H9 (cell line): ENCODE measurements around the gene PDIA3. TPM values are rescaled to one million over a fixed set of nuclear protein-coding genes. Genes with fewer than 3 reads are reported as not detected.

Source experiments
- DNase-seq: peaks from one replicate; pipeline ENCODE4 v3.0.0-alpha.2; 2017
- H2AFZ ChIP-seq: one replicate; pipeline ENCODE4 v1.6.1; 2013; ENCODE audit warnings: mild to moderate bottlenecking, low read length, control low read depth, moderate library complexity
- H2AK5ac ChIP-seq: 2 replicates; pipeline ENCODE4 v1.6.1; 2013; ENCODE audit warnings: low read length, control low read depth, mixed read lengths; ENCODE audit not compliant: insufficient read length
- H2BK120ac ChIP-seq: one replicate; pipeline ENCODE4 v1.6.1; 2013; ENCODE audit warnings: low read depth, mild to moderate bottlenecking, low read length, control low read depth, inconsistent platforms; ENCODE audit not compliant: poor library complexity, severe bottlenecking
- H2BK12ac ChIP-seq: 2 replicates; pipeline ENCODE4 v1.6.1; 2013; ENCODE audit warnings: low read length, control low read depth, mixed read lengths, low read depth; ENCODE audit not compliant: insufficient read length
- H2BK15ac ChIP-seq: 2 replicates; pipeline ENCODE4 v1.6.1; 2013; ENCODE audit warnings: low read depth, low read length, control low read depth
- H2BK20ac ChIP-seq: one replicate; pipeline ENCODE4 v1.6.1; 2013; ENCODE audit warnings: low read depth, mild to moderate bottlenecking, low read length, control low read depth, inconsistent platforms; ENCODE audit not compliant: poor library complexity, severe bottlenecking
- H2BK5ac ChIP-seq: 2 replicates; pipeline ENCODE4 v1.6.1; 2013; ENCODE audit warnings: low read length, control low read depth, mixed read lengths; ENCODE audit not compliant: insufficient read length
- H3K14ac ChIP-seq: 2 replicates; pipeline ENCODE4 v1.6.1; 2013; ENCODE audit warnings: low read length, control low read depth; ENCODE audit not compliant: insufficient read depth
- H3K18ac ChIP-seq: 2 replicates; pipeline ENCODE4 v1.6.1; 2013; ENCODE audit warnings: low read depth, mild to moderate bottlenecking, mixed read lengths, low read length, control low read depth; ENCODE audit not compliant: insufficient read length
- H3K23ac ChIP-seq: 2 replicates; pipeline ENCODE4 v1.6.1; 2013; ENCODE audit warnings: low read length, control low read depth, mixed read lengths, low read depth; ENCODE audit not compliant: insufficient read length
- H3K23me2 ChIP-seq: 2 replicates; pipeline ENCODE4 v1.6.1; 2013; ENCODE audit warnings: low read depth, mild to moderate bottlenecking, mixed read lengths, low read length, control low read depth; ENCODE audit not compliant: insufficient read length, poor library complexity, severe bottlenecking
- H3K27ac ChIP-seq: 2 replicates; pipeline ENCODE4 v1.5.1; 2013; ENCODE audit warnings: low read length, control low read depth, mixed read lengths, low read depth; ENCODE audit not compliant: insufficient read length
- H3K27me3 ChIP-seq: 2 replicates; pipeline ENCODE4 v1.6.1; 2013; ENCODE audit warnings: low read length, control low read depth, inconsistent platforms; ENCODE audit not compliant: insufficient read depth
- H3K4ac ChIP-seq: 2 replicates; pipeline ENCODE4 v1.6.1; 2013; ENCODE audit warnings: low read depth, mild to moderate bottlenecking, control low read depth, inconsistent platforms, low read length, moderate library complexity
- H3K4me1 ChIP-seq: 2 replicates; pipeline ENCODE4 v1.6.1; 2013; ENCODE audit warnings: low read length, control low read depth, inconsistent platforms; ENCODE audit not compliant: insufficient read depth
- H3K4me2 ChIP-seq: 2 replicates; pipeline ENCODE4 v1.6.1; 2013; ENCODE audit warnings: low read length, control low read depth, mixed read lengths; ENCODE audit not compliant: insufficient read length, insufficient read depth
- H3K56ac ChIP-seq: 2 replicates; pipeline ENCODE4 v1.6.1; 2013; ENCODE audit warnings: low read depth, mild to moderate bottlenecking, mixed read lengths, low read length, control low read depth; ENCODE audit not compliant: insufficient read length
- H3K79me1 ChIP-seq: 2 replicates; pipeline ENCODE4 v1.6.1; 2013; ENCODE audit warnings: low read depth, mild to moderate bottlenecking, moderate library complexity, low read length, control low read depth, inconsistent platforms; ENCODE audit not compliant: insufficient read depth, poor library complexity, severe bottlenecking
- H3K79me2 ChIP-seq: 2 replicates; pipeline ENCODE4 v1.6.1; 2013; ENCODE audit warnings: low read length, control low read depth, inconsistent platforms; ENCODE audit not compliant: insufficient read depth
- H3K9ac ChIP-seq: 2 replicates; pipeline ENCODE4 v1.6.1; 2013; ENCODE audit warnings: low read length, control low read depth, mixed read lengths; ENCODE audit not compliant: insufficient read length; ENCODE audit errors: extremely low read depth
- H3K9me3 ChIP-seq: one replicate; pipeline ENCODE4 v1.6.1; 2013; ENCODE audit warnings: low read depth, low read length, inconsistent platforms; ENCODE audit not compliant: control insufficient read depth
- H3T11ph ChIP-seq: one replicate; pipeline ENCODE4 v1.6.1; 2013; ENCODE audit warnings: mild to moderate bottlenecking, low read length, control low read depth, inconsistent platforms
- H4K20me1 ChIP-seq: one replicate; pipeline ENCODE4 v1.6.1; 2013; ENCODE audit not compliant: control insufficient read depth, insufficient read length, insufficient read depth
- H4K5ac ChIP-seq: 2 replicates; pipeline ENCODE4 v1.6.1; 2013; ENCODE audit warnings: low read depth, mild to moderate bottlenecking, mixed read lengths, low read length, control low read depth; ENCODE audit not compliant: insufficient read length
- H4K8ac ChIP-seq: replicated peaks from 2 replicates; pipeline ENCODE4 v1.6.1; 2013; ENCODE audit warnings: low read length, control low read depth, mixed read lengths, low read depth; ENCODE audit not compliant: insufficient read length
- H4K91ac ChIP-seq: 2 replicates; pipeline ENCODE4 v1.6.1; 2013; ENCODE audit warnings: low read depth, mild to moderate bottlenecking, moderate library complexity, mixed read lengths, low read length, control low read depth; ENCODE audit not compliant: insufficient read length
- H3K27ac Mint-ChIP-seq, 3 experiments: 2 replicates in 2 of 3; 3 replicates in 1 of 3; pipeline ENCODE4 v1.8.0; 2020 to 2021; ENCODE audit warnings: mixed read lengths in 3 of 3, mild to moderate bottlenecking in 1 of 3, moderate library complexity in 1 of 3
- H3K27me3 Mint-ChIP-seq: 2 replicates; pipeline ENCODE4 v1.8.0; 2021; ENCODE audit warnings: low read depth, mild to moderate bottlenecking, moderate library complexity, mixed read lengths
- H3K36me3 Mint-ChIP-seq, 3 experiments: 2 replicates in 2 of 3; 3 replicates in 1 of 3; pipeline ENCODE4 v1.8.0; 2020 to 2021; ENCODE audit warnings: low read depth in 3 of 3, mixed read lengths in 3 of 3; ENCODE audit not compliant: insufficient read depth in 1 of 3
- H3K4me1 Mint-ChIP-seq, 2 experiments: 2 replicates each; pipeline ENCODE4 v1.8.0; 2020; ENCODE audit warnings: mixed read lengths in 2 of 2
- H3K4me3 Mint-ChIP-seq, 2 experiments: 2 replicates in 1 of 2; 3 replicates in 1 of 2; pipeline ENCODE4 v1.8.0; 2020 to 2021; ENCODE audit warnings: mild to moderate bottlenecking in 2 of 2, mixed read lengths in 2 of 2, moderate library complexity in 1 of 2
- H3K9me3 Mint-ChIP-seq, 2 experiments: 2 replicates in 1 of 2; 3 replicates in 1 of 2; pipeline ENCODE4 v1.8.0; 2020; ENCODE audit warnings: mild to moderate bottlenecking in 2 of 2, mixed read lengths in 2 of 2, moderate library complexity in 1 of 2
- WGBS: extraction: QIAGEN DNeasy Blood & Tissue Kit; methylation state at CpG from one replicate; pipeline ENCODE4 v1.1.7; 2013; ENCODE audit warnings: missing lambda C conversion rate, low lambda C conversion rate, mixed read lengths; ENCODE audit not compliant: insufficient read length; ENCODE audit errors: extremely low coverage; 5-methylcytosine and 5-hydroxymethylcytosine counted together
- total RNA-seq: library from RNA; stranded (reverse); gene quantifications from 2 replicates; pipeline ENCODE4 v1.2.1, GENCODE V29; 2021
- TF ChIP-seq, protein P1 (sequence below): fragments of 200-600 bp; sonication (generic); conservative IDR thresholded peaks from 3 replicates; pipeline ENCODE4 v1.8.0; 2021; ENCODE audit warnings: antibody characterized with exemption, mild to moderate bottlenecking

PDIA3 gene
- total RNA-seq, 1 experiment from 2014 or later = 524 TPM

DNA sequence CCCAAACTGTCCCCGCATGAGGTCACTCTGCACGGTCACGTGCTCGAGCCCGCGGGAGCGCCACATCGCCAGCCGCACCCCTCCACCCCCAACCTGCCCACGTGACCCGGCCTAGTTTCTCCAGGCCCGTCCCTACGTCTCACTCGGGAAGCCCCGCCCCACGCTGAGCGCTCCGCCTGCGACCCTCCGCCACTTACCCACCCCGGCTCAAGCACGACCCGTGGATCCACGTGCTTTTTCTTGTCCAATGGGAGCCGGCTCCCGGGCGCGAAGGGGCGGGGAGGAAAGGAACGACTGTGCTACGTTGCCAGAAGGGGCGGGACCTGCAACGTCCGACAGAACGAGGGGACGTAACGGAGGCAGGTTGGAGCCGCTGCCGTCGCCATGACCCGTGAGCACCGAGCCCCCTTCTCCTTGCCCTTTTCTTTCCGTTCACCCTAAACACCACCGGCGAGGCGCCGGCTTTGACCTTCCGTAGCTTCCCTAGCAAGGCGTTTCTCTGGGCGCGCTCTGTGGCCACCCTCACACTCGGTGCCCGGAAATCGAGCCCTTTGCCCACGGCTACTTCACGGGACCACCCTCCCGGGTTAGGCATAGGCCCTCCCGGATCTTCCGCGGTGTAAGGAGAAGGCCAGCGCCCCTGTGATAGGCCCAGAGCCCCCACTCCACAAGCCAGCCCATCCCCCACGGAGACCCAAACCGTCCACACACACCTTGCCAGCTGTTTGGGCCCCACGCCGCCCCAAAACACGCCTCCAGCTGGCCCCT, 45.9 kb downstream of the PDIA3 start, which contains the start of gene SERF2:
TSS of gene SERF2 (plus strand) at position 328 of the 768 bp plus-strand sequence. CDS start at position 385, 57 bp downstream.
- Histone ChIP-seq H4K5ac (no peak within 1 kb of the TSS), H3K4me2 (peak within 1 kb of the TSS; percentile 94), H3K9ac (peak within 1 kb of the TSS; percentile 96), H4K91ac (peak within 1 kb of the TSS; percentile 73), H2AK5ac (no peak within 1 kb of the TSS), H4K20me1 (no peaks in the 10 kb centered on the region), H3K56ac (peak within 1 kb of the TSS; percentile 20), H3K23me2 (peaks cover 8% of the 10 kb centered on the region), H2BK12ac (no peak within 1 kb of the TSS), H3T11ph (no peak within 1 kb of the TSS), H2BK120ac (no peak within 1 kb of the TSS), H2BK5ac (no peak within 1 kb of the TSS), H3K4ac (no peak within 1 kb of the TSS; the same call in none of the 2 replicates), H3K4me1 (peaks cover 18% of the 10 kb centered on the region; the same call in 1 of the 2 replicates), H4K8ac (no peak within 1 kb of the TSS), H3K79me1 (peaks cover 3% of the 10 kb centered on the region), H2BK20ac (no peak within 1 kb of the TSS), H2BK15ac (no peak within 1 kb of the TSS; the same call in 1 of the 2 replicates), H3K27me3 (no peaks in the 10 kb centered on the region), H3K14ac (peak within 1 kb of the TSS; percentile 96), H3K18ac (peak within 1 kb of the TSS; percentile 92), H3K9me3 (no peaks in the 10 kb centered on the region), H2AFZ (no peak within 1 kb of the TSS), H3K79me2 (peaks cover 6% of the 10 kb centered on the region; the same call in 1 of the 2 replicates), H3K23ac (no peak within 1 kb of the TSS), H3K27ac (no peak within 1 kb of the TSS)
- TF ChIP-seq, protein P1, sequence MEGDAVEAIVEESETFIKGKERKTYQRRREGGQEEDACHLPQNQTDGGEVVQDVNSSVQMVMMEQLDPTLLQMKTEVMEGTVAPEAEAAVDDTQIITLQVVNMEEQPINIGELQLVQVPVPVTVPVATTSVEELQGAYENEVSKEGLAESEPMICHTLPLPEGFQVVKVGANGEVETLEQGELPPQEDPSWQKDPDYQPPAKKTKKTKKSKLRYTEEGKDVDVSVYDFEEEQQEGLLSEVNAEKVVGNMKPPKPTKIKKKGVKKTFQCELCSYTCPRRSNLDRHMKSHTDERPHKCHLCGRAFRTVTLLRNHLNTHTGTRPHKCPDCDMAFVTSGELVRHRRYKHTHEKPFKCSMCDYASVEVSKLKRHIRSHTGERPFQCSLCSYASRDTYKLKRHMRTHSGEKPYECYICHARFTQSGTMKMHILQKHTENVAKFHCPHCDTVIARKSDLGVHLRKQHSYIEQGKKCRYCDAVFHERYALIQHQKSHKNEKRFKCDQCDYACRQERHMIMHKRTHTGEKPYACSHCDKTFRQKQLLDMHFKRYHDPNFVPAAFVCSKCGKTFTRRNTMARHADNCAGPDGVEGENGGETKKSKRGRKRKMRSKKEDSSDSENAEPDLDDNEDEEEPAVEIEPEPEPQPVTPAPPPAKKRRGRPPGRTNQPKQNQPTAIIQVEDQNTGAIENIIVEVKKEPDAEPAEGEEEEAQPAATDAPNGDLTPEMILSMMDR = no peak
- H3K4me1 Mint-ChIP-seq = peaks cover 47 to 60% of the 10 kb centered on the region in 2 experiments
- H3K9me3 Mint-ChIP-seq = no peaks in the 10 kb centered on the region
- no CpG with 5 or more reads among the region's 66 CpGs for WGBS
- peak within 1 kb of the TSS; percentile 98 to 99 for H3K4me3 Mint-ChIP-seq
- DNase-seq = peak; percentile 100
- peaks cover 33 to 48% (median 35%) of the 10 kb centered on the region in 3 experiments for H3K36me3 Mint-ChIP-seq
- no peaks in the 10 kb centered on the region for H3K27me3 Mint-ChIP-seq
- H3K27ac Mint-ChIP-seq = peak within 1 kb of the TSS; percentile 95 to 99 (median 99)
